AG04450 (cell line): ENCODE results near the gene ZDHHC11B. TPM values are rescaled to one million over a fixed set of nuclear protein-coding genes. Genes with fewer than 3 reads are reported as not detected.

Experiments
- CTCF ChIA-PET: fragments of 300-600, 350-600 bp; formaldehyde crosslinking; extraction: SDS; loops from one replicate; lab custom pipeline; 2022; ENCODE audit warnings: antibody characterized with exemption, inconsistent platforms; lab: Charles Lee
- POLR2A ChIA-PET: fragments of 350-600 bp; formaldehyde crosslinking; extraction: SDS; loops from one replicate; lab custom pipeline; 2021; ENCODE audit warnings: antibody characterized with exemption, inconsistent platforms; lab: Yijun Ruan, JAX
- DNase-seq: peaks from one replicate; pipeline ENCODE4 v3.0.0-alpha.2; 2011; ENCODE audit warnings: low read depth, low spot score
- H3K27ac ChIP-seq: one replicate; pipeline ENCODE4 v1.5.1; 2012; ENCODE audit warnings: low read depth, low read length, control low read depth
- H3K27me3 ChIP-seq: one replicate; pipeline ENCODE4 v1.6.0; 2012; ENCODE audit warnings: low read length; ENCODE audit not compliant: control insufficient read depth, insufficient read depth
- H3K4me3 ChIP-seq: 2 replicates; pipeline ENCODE4 v1.5.1; 2011; ENCODE audit warnings: mild to moderate bottlenecking, low read depth, low read length, control low read depth
- H3K9me3 ChIP-seq: 2 replicates; pipeline ENCODE4 v1.5.1; 2012; ENCODE audit warnings: low read length; ENCODE audit not compliant: control insufficient read depth, insufficient read depth
- polyA plus RNA-seq: library from polyadenylated mRNA; depleted of rRNA; stranded (reverse); fragments of >200 nt; gene quantifications from 2 replicates; pipeline ENCODE4 v1.2.3, GENCODE V29; 2011
- TF ChIP-seq, protein P1 (sequence below): IDR thresholded peaks from 2 replicates; pipeline ENCODE4 v1.5.1; 2011; ENCODE audit warnings: low read depth, low read length, control low read depth, inconsistent platforms

The ZDHHC11B gene
- polyA plus RNA-seq, 1 experiment: not detected

DNA sequence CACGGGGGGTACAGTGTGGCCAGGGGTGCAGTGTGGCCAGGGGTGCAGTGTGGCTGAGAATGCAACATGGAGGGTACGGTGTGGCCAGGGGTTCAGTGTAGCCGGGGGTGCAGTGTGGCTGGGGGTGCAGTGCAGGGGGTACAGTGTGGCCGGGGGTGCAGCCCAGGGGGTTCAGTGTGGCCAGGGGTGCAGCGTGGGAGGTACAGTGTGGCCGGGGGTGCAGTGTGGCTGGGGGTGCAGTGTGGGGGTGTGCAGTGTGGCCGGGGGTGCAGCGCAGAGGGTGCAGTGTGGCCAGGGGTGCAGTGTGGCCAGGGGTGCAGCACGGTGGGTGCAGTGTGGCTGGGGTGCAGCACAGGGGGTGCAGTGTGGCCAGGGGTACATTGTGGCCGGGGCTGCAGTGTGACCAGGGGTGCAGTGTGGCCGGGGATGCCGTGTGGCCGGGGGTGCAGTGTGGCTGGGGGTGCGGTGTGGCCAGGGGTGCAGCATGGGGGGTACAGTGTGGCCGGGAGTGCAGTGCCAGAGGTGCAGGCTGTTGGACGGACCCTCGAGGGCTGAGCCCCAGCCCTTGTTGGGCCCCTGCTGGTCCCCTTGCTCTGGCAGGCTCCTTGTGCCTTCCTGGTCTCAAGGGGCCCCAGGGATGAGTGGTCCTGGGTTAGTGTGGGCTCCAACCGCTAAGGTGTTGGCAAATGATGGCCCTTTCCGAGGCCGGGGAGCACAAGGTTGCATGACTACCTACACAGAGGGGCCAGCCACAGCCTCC lies 109.2 kb downstream of the ZDHHC11B start:
- POLR2A ChIA-PET: no interaction called here
- Histone ChIP-seq H3K27ac (no peak overlapping the region), H3K4me3 (no peak overlapping the region), H3K9me3 (no peaks in the 10 kb centered on the region; the same call in 1 of the 2 replicates), H3K27me3 (peaks cover 18% of the 10 kb centered on the region)
- TF ChIP-seq, protein P1, sequence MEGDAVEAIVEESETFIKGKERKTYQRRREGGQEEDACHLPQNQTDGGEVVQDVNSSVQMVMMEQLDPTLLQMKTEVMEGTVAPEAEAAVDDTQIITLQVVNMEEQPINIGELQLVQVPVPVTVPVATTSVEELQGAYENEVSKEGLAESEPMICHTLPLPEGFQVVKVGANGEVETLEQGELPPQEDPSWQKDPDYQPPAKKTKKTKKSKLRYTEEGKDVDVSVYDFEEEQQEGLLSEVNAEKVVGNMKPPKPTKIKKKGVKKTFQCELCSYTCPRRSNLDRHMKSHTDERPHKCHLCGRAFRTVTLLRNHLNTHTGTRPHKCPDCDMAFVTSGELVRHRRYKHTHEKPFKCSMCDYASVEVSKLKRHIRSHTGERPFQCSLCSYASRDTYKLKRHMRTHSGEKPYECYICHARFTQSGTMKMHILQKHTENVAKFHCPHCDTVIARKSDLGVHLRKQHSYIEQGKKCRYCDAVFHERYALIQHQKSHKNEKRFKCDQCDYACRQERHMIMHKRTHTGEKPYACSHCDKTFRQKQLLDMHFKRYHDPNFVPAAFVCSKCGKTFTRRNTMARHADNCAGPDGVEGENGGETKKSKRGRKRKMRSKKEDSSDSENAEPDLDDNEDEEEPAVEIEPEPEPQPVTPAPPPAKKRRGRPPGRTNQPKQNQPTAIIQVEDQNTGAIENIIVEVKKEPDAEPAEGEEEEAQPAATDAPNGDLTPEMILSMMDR: no peak
- CTCF ChIA-PET: no interaction called here
- no peak for DNase-seq

DNA sequence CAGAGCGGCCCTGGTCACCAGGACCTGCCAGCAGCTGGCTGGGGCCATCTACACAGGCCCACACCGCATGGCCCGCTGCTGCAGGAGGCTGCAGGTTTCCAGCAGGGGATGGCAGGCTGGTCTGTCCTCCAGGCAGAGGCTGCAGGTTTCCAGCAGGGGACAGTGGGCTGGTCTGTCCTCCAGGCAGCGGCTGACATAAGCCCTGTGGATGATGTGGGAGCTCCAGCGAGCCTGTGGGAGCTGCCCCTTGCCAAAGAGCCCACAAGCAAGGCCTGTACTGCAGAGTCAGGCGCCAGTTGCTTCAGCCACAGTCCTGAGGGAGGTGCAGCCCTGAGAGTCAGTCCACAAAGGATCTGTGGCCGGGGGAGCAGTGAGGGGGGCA lies 109.9 kb downstream of the ZDHHC11B start:
- H3K27me3 ChIP-seq: peaks cover 18% of the 10 kb centered on the region
- TF ChIP-seq, protein P1: no peak
- no peaks in the 10 kb centered on the region; the same call in 1 of the 2 replicates for H3K9me3 ChIP-seq
- DNase-seq: no peak
- CTCF ChIA-PET: no interaction called here
- no peak overlapping the region for H3K27ac ChIP-seq
- POLR2A ChIA-PET: no interaction called here
- no peak overlapping the region for H3K4me3 ChIP-seq

DNA sequence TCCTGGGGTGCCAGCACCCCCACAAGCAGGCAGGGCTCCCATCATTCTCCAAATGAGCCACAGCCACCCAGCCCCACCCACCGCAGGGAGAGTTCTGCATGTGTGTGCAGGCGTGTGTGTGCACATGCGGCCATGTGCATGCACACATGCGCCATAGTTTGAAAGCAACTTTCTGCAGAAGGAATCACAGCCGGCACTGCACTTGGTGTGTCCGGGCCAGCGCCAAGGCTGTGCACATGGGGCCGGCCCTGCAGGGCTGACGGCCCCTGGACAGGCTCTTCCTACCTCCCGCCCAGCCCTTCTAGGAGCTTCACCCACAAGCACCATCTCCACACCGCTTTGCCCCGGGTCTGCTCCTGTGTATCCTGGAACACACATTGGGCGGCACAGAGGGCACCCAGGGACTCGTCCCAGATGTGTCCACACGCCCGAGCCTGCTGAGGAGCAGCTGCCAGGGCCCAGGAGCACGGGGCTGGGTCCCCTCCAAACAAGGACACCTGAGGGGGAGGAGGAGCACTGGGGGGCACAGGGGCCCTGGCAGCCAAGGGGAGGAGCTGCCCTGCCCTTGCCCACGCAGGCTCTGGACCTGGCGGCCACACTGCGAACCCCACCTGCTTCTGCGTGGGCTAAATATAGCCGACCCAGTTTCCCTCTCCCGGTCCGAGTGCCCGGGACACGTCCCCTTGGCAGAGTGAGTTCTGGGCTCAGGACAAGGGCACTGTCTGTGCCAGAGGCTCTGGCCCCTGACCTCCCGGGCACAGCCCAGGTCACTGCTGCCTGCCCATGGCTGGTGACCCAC lies 110.5 kb downstream of the ZDHHC11B start:
- TF ChIP-seq, protein P1: no peak
- DNase-seq: no peak
- no peak overlapping the region for H3K27ac ChIP-seq
- peaks cover 18% of the 10 kb centered on the region for H3K27me3 ChIP-seq
- no peaks in the 10 kb centered on the region; the same call in 1 of the 2 replicates for H3K9me3 ChIP-seq
- POLR2A ChIA-PET: no interaction called here
- H3K4me3 ChIP-seq: no peak overlapping the region
- CTCF ChIA-PET: interaction anchor here (4.4 kb wide), 1 partner anchor 229 kb away, joined by 72 read pairs; no protein-coding TSS in a partner anchor

DNA sequence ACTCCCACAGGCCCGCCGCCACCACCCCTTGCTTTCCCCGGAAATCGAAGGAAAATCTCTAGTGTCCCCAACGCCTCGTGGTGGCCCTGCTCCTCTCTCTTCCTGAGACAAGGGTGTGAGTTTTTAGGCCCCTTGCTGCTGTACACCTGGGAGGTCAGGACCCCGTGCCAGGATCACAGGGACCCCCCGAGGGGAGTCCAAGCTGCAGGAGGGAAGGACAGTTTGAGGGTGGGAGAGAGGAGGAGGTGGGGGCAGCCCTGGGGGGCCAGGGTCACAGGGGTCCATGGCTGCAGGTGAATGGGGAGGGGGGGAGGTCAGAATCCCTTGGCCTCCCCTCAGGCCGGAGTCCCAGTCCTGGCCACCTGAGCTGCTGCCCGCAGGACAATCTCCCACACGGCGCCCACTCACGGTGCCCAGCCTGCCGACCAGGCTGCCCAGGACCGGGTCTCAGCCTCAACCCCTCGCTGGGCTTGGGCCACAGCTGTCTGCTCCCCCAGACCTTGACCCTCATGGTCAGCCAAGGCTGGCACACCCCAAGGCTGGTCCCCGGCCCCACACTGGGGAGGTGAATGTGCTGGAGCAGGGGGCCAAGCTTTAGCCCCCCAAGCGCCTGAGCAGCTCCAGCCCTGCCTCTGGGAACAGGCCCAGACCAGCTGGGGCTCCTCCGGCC lies 111.2 kb downstream of the ZDHHC11B start:
- CTCF ChIA-PET: interaction anchor here (0.6 to 4.4 kb wide), 3 partner anchors 17 to 354 kb away, joined by 4 to 72 read pairs (median 15); no protein-coding TSS in a partner anchor
- no peak overlapping the region; the same call in 1 of the 2 replicates for H3K4me3 ChIP-seq
- no peaks in the 10 kb centered on the region; the same call in 1 of the 2 replicates for H3K9me3 ChIP-seq
- DNase-seq: no peak
- no peak overlapping the region for H3K27ac ChIP-seq
- POLR2A ChIA-PET: no interaction called here
- TF ChIP-seq, protein P1: no peak
- H3K27me3 ChIP-seq: peaks cover 18% of the 10 kb centered on the region
